SK-N-SH (cell line): ENCODE results near the gene ANKRD11. TPM values are rescaled to one million over a fixed set of nuclear protein-coding genes. Genes with fewer than 3 reads are reported as not detected.

Source experiments
- CTCF ChIA-PET: fragments of 300-600, 350-600 bp; formaldehyde crosslinking; extraction: SDS; loops from one replicate; lab custom pipeline; 2021; lab: Yijun Ruan, JAX
- POLR2A ChIA-PET: fragments of 350-600 bp; sonication (Branson Sonifier 250); formaldehyde crosslinking; extraction: SDS; loops from one replicate; lab custom pipeline; 2020; ENCODE audit warnings: antibody characterized with exemption, inconsistent platforms; lab: Yijun Ruan, JAX
- DNase-seq: peaks from one replicate; pipeline ENCODE4 v3.0.0; 2012
- H2AFZ ChIP-seq: fragments of 200-600 bp; sonication (generic); 2 replicates; pipeline ENCODE4 v1.8.1; 2016; ENCODE audit warnings: antibody characterized with exemption, mild to moderate bottlenecking, low read depth
- H3F3A ChIP-seq: fragments of 200-600 bp; sonication (generic); replicated peaks from 2 replicates; pipeline ENCODE3; 2016; ENCODE audit warnings: antibody characterized with exemption, mild to moderate bottlenecking; ENCODE audit not compliant: insufficient read depth
- H3K27ac ChIP-seq, 2 experiments: fragments of 200-500 bp in 1 of 2; fragments of 200-600 bp in 1 of 2; sonication (Bioruptor generic) in 1 of 2; sonication (generic), shearing (Covaris generic) in 1 of 2; 2 replicates each; pipeline versions ENCODE4 v1.5.1 to v1.6.1; 2014 to 2016; ENCODE audit warnings: low read depth in 2 of 2, inconsistent platforms in 1 of 2, low read length in 1 of 2, mild to moderate bottlenecking in 1 of 2, mixed read lengths in 1 of 2
- H3K27me3 ChIP-seq: fragments of 200-600 bp; sonication (generic), shearing (Covaris generic); 2 replicates; pipeline ENCODE4 v1.6.1; 2016; ENCODE audit warnings: mixed run types; ENCODE audit not compliant: insufficient read depth
- H3K36me3 ChIP-seq, 2 experiments: fragments of 200-500 bp in 1 of 2; fragments of 200-600 bp in 1 of 2; sonication (Bioruptor generic) in 1 of 2; sonication (generic) in 1 of 2; replicated peaks in 1 of 2; 2 replicates each; pipeline versions ENCODE3 to v1.5.1; 2014 to 2016; ENCODE audit warnings: low read length in 1 of 2, mild to moderate bottlenecking in 1 of 2; ENCODE audit not compliant: insufficient read depth in 2 of 2, control insufficient read depth in 1 of 2
- H3K4me1 ChIP-seq, 2 experiments: fragments of 200-500 bp in 1 of 2; fragments of 200-600 bp in 1 of 2; sonication (Bioruptor generic) in 1 of 2; sonication (generic), shearing (Covaris generic) in 1 of 2; 2 replicates each; pipeline versions ENCODE4 v1.5.1 to v1.6.1; 2014 to 2016; ENCODE audit warnings: low read depth in 1 of 2, low read length in 1 of 2, mixed run types in 1 of 2; ENCODE audit not compliant: insufficient read depth in 2 of 2, control insufficient read depth in 1 of 2
- H3K4me2 ChIP-seq: fragments of 200-600 bp; sonication (generic), shearing (Covaris generic); 2 replicates; pipeline ENCODE4 v1.6.1; 2017; ENCODE audit warnings: mixed run types
- H3K4me3 ChIP-seq, 2 experiments: fragments of 200-500 bp in 1 of 2; fragments of 200-600 bp in 1 of 2; sonication (Bioruptor generic) in 1 of 2; sonication (generic), shearing (Covaris generic) in 1 of 2; 2 replicates each; pipeline versions ENCODE4 v1.5.1 to v1.8.1; 2014 to 2016; ENCODE audit warnings: low read depth in 2 of 2, inconsistent platforms in 1 of 2, low read length in 1 of 2, mild to moderate bottlenecking in 1 of 2, mixed read lengths in 1 of 2, moderate library complexity in 1 of 2
- H3K79me2 ChIP-seq: fragments of 200-600 bp; sonication (generic); 2 replicates; pipeline ENCODE4 v1.8.1; 2017; ENCODE audit warnings: mild to moderate bottlenecking; ENCODE audit not compliant: insufficient read depth
- H3K9ac ChIP-seq: fragments of 200-600 bp; sonication (generic); 2 replicates; pipeline ENCODE4 v1.6.1; 2017; ENCODE audit warnings: mixed run types
- H3K9me2 ChIP-seq: fragments of 200-600 bp; sonication (generic); 2 replicates; pipeline ENCODE4 v1.6.1; 2017; ENCODE audit warnings: mixed run types
- H3K9me3 ChIP-seq: fragments of 200-600 bp; sonication (generic); 2 replicates; pipeline ENCODE4 v1.6.1; 2017; ENCODE audit warnings: mixed run types, mild to moderate bottlenecking, moderate library complexity
- H4K20me1 ChIP-seq: fragments of 200-600 bp; sonication (generic); 2 replicates; pipeline ENCODE4 v1.6.1; 2017; ENCODE audit warnings: mild to moderate bottlenecking, mixed run types; ENCODE audit not compliant: insufficient read depth
- CHD2 ChIP-seq: fragments of 150-350 bp; IDR thresholded peaks from 2 replicates; pipeline ENCODE4 v1.6.1; 2018; ENCODE audit warnings: low read length; ENCODE audit not compliant: partially characterized antibody
- CTCF ChIP-seq: fragments of 200-600 bp; sonication (generic); IDR thresholded peaks from 2 replicates; pipeline ENCODE4 v1.6.1; 2017; ENCODE audit warnings: antibody characterized with exemption, mild to moderate bottlenecking, moderate library complexity
- EP300 ChIP-seq, 2 experiments: IDR thresholded peaks; 2 replicates each; pipeline versions ENCODE4 v1.4.0 to v1.6.1; 2012; ENCODE audit warnings: borderline replicate concordance in 1 of 2, low read depth in 1 of 2, low read length in 1 of 2
- FOXJ3 ChIP-seq: sonication (generic); formaldehyde crosslinking; IDR thresholded peaks from 2 replicates; pipeline ENCODE4 v1.5.1; 2020; ENCODE audit warnings: mild to moderate bottlenecking, missing genetic modification reagents
- FOXM1 ChIP-seq: IDR thresholded peaks from 2 replicates; pipeline ENCODE4 v1.4.0; 2012; ENCODE audit warnings: low read depth, mild to moderate bottlenecking
- JUND ChIP-seq: IDR thresholded peaks from 2 replicates; pipeline ENCODE4 v1.4.0; 2012
- NRF1 ChIP-seq: IDR thresholded peaks from 2 replicates; pipeline ENCODE4 v1.6.1; 2012; ENCODE audit warnings: low read depth, mild to moderate bottlenecking, low read length
- PBX3 ChIP-seq: IDR thresholded peaks from 2 replicates; pipeline ENCODE4; 2012
- RCOR1 ChIP-seq: fragments of 150-350 bp; IDR thresholded peaks from 2 replicates; pipeline ENCODE4 v1.6.1; 2017; ENCODE audit warnings: antibody characterized with exemption, low read length
- REST ChIP-seq: IDR thresholded peaks from 2 replicates; pipeline ENCODE4 v1.6.1; 2012; ENCODE audit warnings: mild to moderate bottlenecking, low read depth, low read length, moderate library complexity
- RXRA ChIP-seq: IDR thresholded peaks from 2 replicates; pipeline ENCODE4 v1.4.0; 2012; ENCODE audit warnings: low read depth, mild to moderate bottlenecking, borderline replicate concordance
- SMC3 ChIP-seq: IDR thresholded peaks from 2 replicates; pipeline ENCODE4 v1.6.1; 2012; ENCODE audit warnings: low read depth, low read length, improper control_type of control experiment
- ZBTB33 ChIP-seq: IDR thresholded peaks from 2 replicates; pipeline ENCODE4 v1.4.0; 2012; ENCODE audit warnings: low read depth, borderline replicate concordance
- WGBS: methylation state at CpG from one replicate; pipeline ENCODE4 v1.1.6; 2017; ENCODE audit warnings: low lambda C conversion rate; 5-methylcytosine and 5-hydroxymethylcytosine counted together
- polyA plus RNA-seq, 3 experiments: library from polyadenylated mRNA; depleted of rRNA; stranded (reverse); fragments of >200 nt; gene quantifications; 2 replicates each; pipeline ENCODE4 v1.2.3, GENCODE V29; 2012

Gene ANKRD11
- polyA plus RNA-seq, 1 of the 3 experiments (the other 2 are of a cell fraction) = 50.2 TPM

- Histone ChIP-seq H4K20me1 (peaks cover 100% of the 10 kb centered on the region), H3K9me3 (no peaks in the 10 kb centered on the region), H3K4me1 (peaks cover 24 to 55% of the 10 kb centered on the region in 2 experiments), H2AFZ (no peak overlapping the region), H3K27ac (no peak overlapping the region), H3K9ac (no peak overlapping the region), H3K27me3 (no peaks in the 10 kb centered on the region), H3K36me3 (peaks cover 0 to 7% of the 10 kb centered on the region in 2 experiments), H3K4me3 (no peak overlapping the region), H3K4me2 (no peak overlapping the region), H3K9me2 (no peaks in the 10 kb centered on the region), H3K79me2 (peaks cover 100% of the 10 kb centered on the region), H3F3A (peaks cover 24% of the 10 kb centered on the region)
- DNase-seq = no peak
- WGBS = 87% methylated on average over 13 of the region's 13 CpGs
- ChIA-PET CTCF (interaction anchor here (1.1 to 1.7 kb wide), 4 partner anchors 10 to 46 kb away, joined by 3 to 4 read pairs (median 3); no protein-coding TSS in a partner anchor), POLR2A (no interaction called here)
- TF ChIP-seq JUND = no peak
- no peak for TF ChIP-seq FOXJ3
- TF ChIP-seq RXRA = no peak
- no peak for TF ChIP-seq NRF1
- TF ChIP-seq CTCF = no peak
- no peak for TF ChIP-seq ZBTB33
- no peak for TF ChIP-seq SMC3
- TF ChIP-seq RCOR1 = no peak
- TF ChIP-seq FOXM1 = no peak
- TF ChIP-seq REST = no peak
- no peak for TF ChIP-seq PBX3
- no peak for TF ChIP-seq CHD2
- TF ChIP-seq EP300 (IDR thresholded peaks at IDR 0.05; ENCODE audit: borderline replicate concordance in 1 of 2, low read depth in 1 of 2, low read length in 1 of 2) = no peak
Observed at GRCh38 chr16:89361751-89362539, 128.4 kb downstream of the ANKRD11 start.
